ENCODE measurements around the gene CA11.

- no peak for TF ChIP-seq CTCF (conservative IDR thresholded peaks at IDR 0.05 in 1 of 2, IDR thresholded peaks at IDR 0.05 in 1 of 2; ENCODE audit: low read depth in 1 of 2, low read length in 2 of 2)
- TF ChIP-seq EZH2 (IDR thresholded peaks at IDR 0.05; ENCODE audit: low read length, missing control alignments), result no peak
These were observed 9.8 kb downstream of the CA11 start for GRCh38 chr19:48635966-48636858.
